CD4-positive, alpha-beta T cell treated with Interleukin-15 for 4 hours (primary cell): ENCODE data around the gene TIMM23B.
"Not testable (repeated sequence)": the region's sequence is repeated elsewhere in the genome, so short reads cannot be mapped to it uniquely, and the experiment has no call there.

Experiments
- DNase-seq: peaks from one replicate; pipeline ENCODE4 v3.0.0-alpha.2; 2020; ENCODE audit warnings: low spot score

Gene TIMM23B, protein sequence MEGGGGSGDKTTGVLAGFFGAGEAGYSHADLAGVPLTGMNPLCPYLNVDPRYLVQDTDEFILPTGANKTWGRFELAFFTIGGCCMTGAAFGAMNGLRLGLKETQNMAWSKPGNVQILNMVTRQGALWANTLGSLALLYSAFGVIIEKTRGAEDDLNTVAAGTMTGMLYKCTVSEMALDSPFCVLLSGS

GRCh38 chr10:49941447-49942338, at the start of gene TIMM23B, which contains the start of gene PARG:
TSS of gene TIMM23B (plus strand) at chr10:49942053. CDS start at chr10:49942195, 142 bp downstream.
TSS of gene PARG (minus strand) at chr10:49942027. CDS start at chr10:49941725, 302 bp downstream.
- peak; percentile 82 for DNase-seq

GRCh38 chr10:49899999-49900398, 41.9 kb upstream of the TIMM23B start:
- DNase-seq, result not testable (repeated sequence)

- not testable (repeated sequence) for DNase-seq
Measured at GRCh38 chr10:49900406-49900805, 41.4 kb upstream of the TIMM23B start.

GRCh38 chr10:49903829-49904228, 38.0 kb upstream of the TIMM23B start:
- not testable (repeated sequence) for DNase-seq

- DNase-seq, result not testable (repeated sequence)
Measured at GRCh38 chr10:49908290-49909080, 33.4 kb upstream of the TIMM23B start.

GRCh38 chr10:49910295-49910694, 31.6 kb upstream of the TIMM23B start:
- DNase-seq, result not testable (repeated sequence)

DNA sequence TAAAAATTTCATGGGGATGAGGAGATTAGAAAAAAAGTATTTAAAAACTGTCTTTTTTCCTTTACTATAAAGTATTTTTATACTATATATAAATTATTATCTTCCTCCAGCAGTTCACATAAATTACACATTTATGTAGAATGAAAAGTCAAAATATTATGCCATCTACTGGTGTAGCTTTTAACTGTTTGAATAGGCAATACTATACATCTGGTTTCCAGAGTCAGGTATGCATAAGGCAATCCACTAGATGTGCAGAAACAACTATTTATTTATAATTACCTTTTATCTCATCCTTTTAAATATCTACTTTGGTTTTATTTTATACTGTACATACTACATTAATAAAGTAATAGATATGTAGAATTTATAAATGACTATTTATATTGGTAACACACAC, 25.4 kb upstream of the TIMM23B start:
- DNase-seq, result not testable (repeated sequence)

DNA sequence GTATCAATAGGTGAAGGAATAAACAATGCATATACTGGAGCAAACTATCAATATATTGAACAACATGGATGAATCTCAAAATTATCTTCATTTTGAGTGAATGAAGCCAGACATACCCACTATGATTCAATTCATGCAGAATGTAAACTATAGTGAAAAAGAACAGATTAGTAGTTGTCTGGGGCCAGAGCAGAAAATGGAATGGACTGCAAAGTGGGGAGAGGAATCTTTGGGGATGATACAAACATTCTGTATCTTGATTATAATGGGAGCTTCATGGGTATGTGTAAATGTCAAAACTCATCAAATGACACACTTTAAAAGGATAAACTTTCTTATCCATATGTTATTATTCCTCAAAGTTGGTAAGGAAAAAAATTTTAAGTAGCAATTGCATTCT, 23.9 kb upstream of the TIMM23B start:
- not testable (repeated sequence) for DNase-seq

DNA sequence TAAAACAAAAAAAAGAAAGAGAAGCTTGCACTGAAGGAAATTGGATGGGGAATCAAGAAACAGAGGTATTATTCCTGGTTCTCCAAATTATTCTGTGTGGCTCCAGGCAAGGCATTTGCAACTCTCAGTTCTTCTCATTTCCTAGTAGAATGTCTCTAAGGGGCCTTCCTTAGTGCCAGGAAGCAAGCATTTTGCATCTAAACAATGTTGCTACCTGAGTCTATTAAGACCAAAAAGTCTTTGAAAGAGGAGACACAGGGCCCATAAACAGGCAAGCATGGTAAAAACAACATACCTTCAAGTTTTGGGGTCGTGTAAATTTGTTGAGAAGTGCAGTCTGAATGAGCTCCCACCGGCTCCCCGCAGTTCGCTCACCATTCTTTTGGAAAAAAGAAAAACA, 19.8 kb upstream of the TIMM23B start:
- DNase-seq, result not testable (repeated sequence)

DNA sequence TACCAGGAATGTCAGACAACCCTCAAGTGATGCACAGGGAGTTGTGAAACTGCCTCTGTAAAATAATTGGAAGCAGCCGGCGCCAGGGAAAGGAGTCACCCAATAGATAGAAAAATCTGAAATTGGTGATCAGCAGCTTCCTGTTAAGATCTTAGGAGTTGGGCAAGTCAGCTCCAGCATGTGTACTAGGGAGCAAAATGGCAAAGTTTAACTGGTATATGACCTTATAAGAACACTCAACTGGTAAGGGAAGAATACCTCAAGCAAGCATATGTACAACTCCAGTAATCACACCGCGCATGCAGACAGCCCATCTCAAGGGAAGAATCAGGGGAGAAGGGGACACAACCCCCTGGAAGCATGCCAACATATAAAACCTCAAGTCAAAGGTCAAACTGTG, 18.3 kb upstream of the TIMM23B start:
- not testable (repeated sequence) for DNase-seq

- DNase-seq, result not testable (repeated sequence)
Measured at GRCh38 chr10:49931276-49931675, 10.6 kb upstream of the TIMM23B start.

DNA sequence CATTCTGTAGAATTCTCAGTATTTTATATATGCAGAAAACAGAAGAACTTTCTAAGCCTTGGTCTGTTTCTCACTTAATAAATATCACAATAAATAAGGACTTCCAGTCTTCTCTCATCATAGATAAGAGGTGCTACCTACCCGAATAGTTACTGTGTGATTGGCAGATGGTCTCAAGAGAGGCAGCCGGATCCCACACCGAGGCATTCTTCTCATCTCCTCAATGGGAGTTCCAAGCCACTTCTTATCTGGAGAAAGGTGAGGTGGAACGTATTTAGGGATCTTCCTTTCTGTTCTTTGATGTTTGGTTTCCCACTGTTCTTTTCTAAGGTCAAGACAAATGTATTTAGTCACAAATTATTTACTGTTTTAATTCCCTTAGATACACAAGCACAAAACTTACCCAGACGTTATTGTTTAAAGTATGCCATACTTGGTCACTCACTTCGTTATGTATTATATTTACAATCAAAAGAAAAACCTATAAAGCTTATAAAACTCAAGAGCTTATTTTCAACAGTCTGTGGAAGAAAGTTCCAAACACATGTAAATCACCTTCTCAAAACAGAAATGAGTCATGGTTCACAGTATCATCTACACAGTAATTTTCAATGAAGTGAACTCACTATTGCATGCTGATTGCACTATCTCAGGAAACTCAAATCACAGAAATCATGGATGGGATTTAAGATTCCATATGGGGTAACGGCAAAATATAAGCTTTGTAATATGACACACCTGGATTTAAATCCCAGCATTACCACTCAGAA, 9.7 kb upstream of the TIMM23B start:
- not testable (repeated sequence) for DNase-seq

- not testable (repeated sequence) for DNase-seq
Measured at GRCh38 chr10:49942339-49942705, 469 bp downstream of the TIMM23B start.

- not testable (repeated sequence) for DNase-seq
Measured at GRCh38 chr10:49943607-49944006, 1.8 kb downstream of the TIMM23B start.

- DNase-seq, result not testable (repeated sequence)
Measured at GRCh38 chr10:49948142-49948541, 6.3 kb downstream of the TIMM23B start.

GRCh38 chr10:49948737-49949136, 6.9 kb downstream of the TIMM23B start:
- DNase-seq, result not testable (repeated sequence)

DNA sequence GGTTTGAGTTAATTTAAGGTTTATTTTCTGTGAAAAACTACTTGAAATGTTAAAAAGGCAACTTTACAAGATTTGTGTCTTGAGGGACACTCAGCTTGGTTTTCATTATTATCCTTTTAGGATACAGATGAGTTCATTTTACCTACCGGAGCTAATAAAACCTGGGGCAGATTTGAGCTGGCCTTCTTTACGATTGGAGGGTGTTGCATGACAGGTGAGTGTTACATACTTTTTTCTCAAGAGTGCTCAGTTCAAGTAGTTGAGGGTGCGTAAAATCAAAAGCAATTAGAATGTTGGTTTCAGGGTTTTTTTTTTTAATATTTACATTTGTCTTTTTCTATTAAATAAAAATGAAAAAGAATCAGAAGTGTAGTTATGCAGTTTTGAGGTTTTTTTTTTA, 10.2 kb downstream of the TIMM23B start:
- DNase-seq, result not testable (repeated sequence)

- DNase-seq, result not testable (repeated sequence)
Measured at GRCh38 chr10:49953122-49953521, 11.3 kb downstream of the TIMM23B start.

GRCh38 chr10:49970331-49970857, 28.5 kb downstream of the TIMM23B start:
- DNase-seq, result not testable (repeated sequence)

DNA sequence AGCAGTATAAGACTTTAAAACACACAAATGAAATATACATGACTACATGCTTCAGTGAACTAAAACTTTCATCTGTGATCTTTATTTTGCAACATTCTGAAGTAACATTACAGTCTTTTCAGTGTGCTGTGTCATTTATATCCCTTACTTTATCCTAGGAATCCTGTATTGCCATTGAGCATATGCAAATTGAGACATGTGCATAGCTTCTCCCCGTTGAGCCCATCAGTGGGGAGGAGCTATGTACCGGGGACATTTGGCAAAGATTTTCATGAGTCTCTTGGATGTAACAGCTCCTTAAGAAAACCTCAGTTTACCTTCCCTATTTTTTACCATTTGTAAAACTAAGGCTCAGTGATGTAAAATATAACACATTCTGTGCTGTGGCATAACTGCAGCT, 29.6 kb downstream of the TIMM23B start:
- not testable (repeated sequence) for DNase-seq

- DNase-seq, result not testable (repeated sequence)
Measured at GRCh38 chr10:49972094-49972493, 30.2 kb downstream of the TIMM23B start.
